ENCODE measurements around the gene ZNF821.

ZNF821 gene

GRCh38 chr16:71927787-71928186 lies 43.8 kb upstream of the ZNF821 start:
- Histone ChIP-seq H3K9me3 (ENCODE audit: insufficient read depth, low read length, severe bottlenecking) (no peaks in the 10 kb centered on the region), H3K27ac (ENCODE audit: low read length) (no peak overlapping the region), H3K36me3 (ENCODE audit: insufficient read depth, low read length) (peaks cover 85% of the 10 kb centered on the region)

DNA sequence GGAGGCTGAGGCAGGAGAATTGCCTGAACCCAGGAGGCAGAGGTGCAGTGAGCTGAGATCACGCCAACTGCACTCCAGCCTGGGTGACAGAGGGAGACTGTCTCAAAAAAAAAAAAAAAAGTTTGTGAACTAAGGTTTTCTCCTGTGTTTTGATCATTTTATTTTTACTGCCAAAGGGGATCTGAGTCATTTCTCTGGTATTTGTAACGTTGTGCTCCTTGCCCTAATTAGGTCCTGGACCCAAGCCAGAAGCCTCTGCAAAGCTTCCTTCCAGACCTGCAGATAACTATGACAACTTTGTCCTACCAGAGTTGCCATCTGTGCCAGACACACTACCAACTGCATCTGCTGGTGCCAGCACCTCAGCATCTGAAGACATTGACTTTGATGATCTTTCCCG lies 43.4 kb upstream of the ZNF821 start:
- DNase-seq = no peak
- Histone ChIP-seq H3K36me3 (ENCODE audit: insufficient read depth, low read length) (peaks cover 87% of the 10 kb centered on the region), H3K9ac (ENCODE audit: low read depth, low read length) (no peak overlapping the region)

More at GRCh38 chr16:71927787-71928186, 43.8 kb upstream of the ZNF821 start:
- Histone ChIP-seq H3K4me1 (ENCODE audit: insufficient read depth, low read length) (no peaks in the 10 kb centered on the region), H2AFZ (ENCODE audit: low read depth, low read length) (no peak overlapping the region), H3K27me3 (ENCODE audit: insufficient read depth, low read length, poor library complexity) (no peaks in the 10 kb centered on the region), H3K4me2 (ENCODE audit: insufficient read depth, low read length) (no peak overlapping the region), H3K4me3 (ENCODE audit: low read depth in 1 of 2, low read length in 2 of 2) (no peak overlapping the region), H3K9ac (ENCODE audit: low read depth, low read length) (no peak overlapping the region), H4K20me1 (ENCODE audit: insufficient read depth, low read length) (peaks cover 19% of the 10 kb centered on the region; the same call in 1 of the 2 replicates), H3K79me2 (ENCODE audit: insufficient read depth, low read length) (peaks cover 3% of the 10 kb centered on the region; the same call in 1 of the 2 replicates)
- DNase-seq (no peak), ATAC-seq (ENCODE audit: insufficient read depth, low read depth) (no peak)
- no peak for TF ChIP-seq CTCF (IDR thresholded peaks at IDR 0.05; ENCODE audit: borderline replicate concordance, extremely low read depth, low read length, poor library complexity, severe bottlenecking)
- no peak for TF ChIP-seq EZH2 (IDR thresholded peaks at IDR 0.05; ENCODE audit: borderline replicate concordance, low read depth, low read length, severe bottlenecking)

GRCh38 chr16:71924710-71925109 lies 40.7 kb upstream of the ZNF821 start:
- Histone ChIP-seq H3K4me2 (ENCODE audit: insufficient read depth, low read length) (no peak overlapping the region), H2AFZ (ENCODE audit: low read depth, low read length) (no peak overlapping the region), H4K20me1 (ENCODE audit: insufficient read depth, low read length) (peaks cover 24% of the 10 kb centered on the region), H3K27ac (ENCODE audit: low read length) (no peak overlapping the region), H3K9ac (ENCODE audit: low read depth, low read length) (no peak overlapping the region), H3K27me3 (ENCODE audit: insufficient read depth, low read length, poor library complexity) (no peaks in the 10 kb centered on the region), H3K36me3 (ENCODE audit: insufficient read depth, low read length) (peaks cover 97% of the 10 kb centered on the region), H3K9me3 (ENCODE audit: insufficient read depth, low read length, severe bottlenecking) (no peaks in the 10 kb centered on the region), H3K4me3 (ENCODE audit: low read depth in 1 of 2, low read length in 2 of 2) (no peak overlapping the region), H3K79me2 (ENCODE audit: insufficient read depth, low read length) (peaks cover 20% of the 10 kb centered on the region), H3K4me1 (ENCODE audit: insufficient read depth, low read length) (no peaks in the 10 kb centered on the region)
- TF ChIP-seq CTCF (IDR thresholded peaks at IDR 0.05; ENCODE audit: borderline replicate concordance, extremely low read depth, low read length, poor library complexity, severe bottlenecking) (no peak), EZH2 (IDR thresholded peaks at IDR 0.05; ENCODE audit: borderline replicate concordance, low read depth, low read length, severe bottlenecking) (no peak)
- ATAC-seq (ENCODE audit: insufficient read depth, low read depth) = no peak
- DNase-seq = no peak

More for the DNA sequence above, 43.4 kb upstream of the ZNF821 start:
- TF ChIP-seq EZH2 (IDR thresholded peaks at IDR 0.05; ENCODE audit: borderline replicate concordance, low read depth, low read length, severe bottlenecking) (no peak), CTCF (IDR thresholded peaks at IDR 0.05; ENCODE audit: borderline replicate concordance, extremely low read depth, low read length, poor library complexity, severe bottlenecking) (no peak)
- H3K9me3 ChIP-seq (ENCODE audit: insufficient read depth, low read length, severe bottlenecking) = no peaks in the 10 kb centered on the region
- no peaks in the 10 kb centered on the region for H3K4me1 ChIP-seq (ENCODE audit: insufficient read depth, low read length)
- no peak overlapping the region for H3K4me3 ChIP-seq (ENCODE audit: low read depth in 1 of 2, low read length in 2 of 2)
- no peak for ATAC-seq (ENCODE audit: insufficient read depth, low read depth)
- no peak overlapping the region for H3K4me2 ChIP-seq (ENCODE audit: insufficient read depth, low read length)
- no peak overlapping the region for H3K27ac ChIP-seq (ENCODE audit: low read length)
- peaks cover 3% of the 10 kb centered on the region; the same call in 1 of the 2 replicates for H3K79me2 ChIP-seq (ENCODE audit: insufficient read depth, low read length)
- peaks cover 19% of the 10 kb centered on the region for H4K20me1 ChIP-seq (ENCODE audit: insufficient read depth, low read length)
- H3K27me3 ChIP-seq (ENCODE audit: insufficient read depth, low read length, poor library complexity) = no peaks in the 10 kb centered on the region
- no peak overlapping the region for H2AFZ ChIP-seq (ENCODE audit: low read depth, low read length)

Measured in DND-41 (cell line).